Uterus (tissue), 4 donors: ENCODE measurements around the gene CDK15. TPM values are rescaled to one million over a fixed set of nuclear protein-coding genes. Genes with fewer than 3 reads are reported as not detected.
"Not testable (repeated sequence)": the region's sequence is repeated elsewhere in the genome, so short reads cannot be mapped to it uniquely, and the experiment has no call there.

Experiments
- DNase-seq, 2 donors: peaks; one replicate each; pipeline ENCODE4 v3.0.0-alpha.2; 2019 to 2020
- H3K27ac ChIP-seq, 2 donors: fragments of 200-600 bp; sonication (generic); 1 replicate in 1 of 2; 2 replicates in 1 of 2; pipeline ENCODE4 v1.5.1; 2016 to 2018
- H3K27me3 ChIP-seq, 2 donors: fragments of 200-600 bp; sonication (generic); one replicate each; pipeline ENCODE4 v1.5.1; 2018 to 2019; ENCODE audit warnings: control low read depth in 1 of 2
- H3K36me3 ChIP-seq, 2 donors: fragments of 200-600 bp; sonication (generic); one replicate each; pipeline ENCODE4 v1.5.1; 2019; ENCODE audit warnings: control low read depth in 1 of 2
- H3K4me1 ChIP-seq, 2 donors: fragments of 200-600 bp; sonication (generic); one replicate each; pipeline ENCODE4 v1.5.1; 2018 to 2019; ENCODE audit warnings: control low read depth in 1 of 2
- H3K4me3 ChIP-seq, 2 donors: fragments of 200-600 bp; sonication (generic); 1 replicate in 1 of 2; 2 replicates in 1 of 2; pipeline ENCODE4 v1.5.1; 2018 to 2019; ENCODE audit warnings: mild to moderate bottlenecking in 1 of 2
- H3K9me3 ChIP-seq, 2 donors: fragments of 200-600 bp; sonication (generic); one replicate each; pipeline ENCODE4 v1.5.1; 2019; ENCODE audit warnings: control low read depth in 1 of 2
- CTCF ChIP-seq, 4 experiments: fragments of 200-600 bp in 2 of 4; fragments of 450-650 bp in 2 of 4; sonication (generic) in 2 of 4; IDR thresholded peaks; one replicate each; pipeline ENCODE4 v1.5.1; 2016 to 2019; ENCODE audit warnings: antibody characterized with exemption in 4 of 4, mild to moderate bottlenecking in 2 of 4, moderate library complexity in 1 of 4
- POLR2A ChIP-seq, 2 donors: fragments of 450-650 bp; IDR thresholded peaks; one replicate each; pipeline ENCODE4 v1.6.1; 2016; ENCODE audit warnings: antibody characterized with exemption in 2 of 2, mild to moderate bottlenecking in 1 of 2, moderate library complexity in 1 of 2
- intact Hi-C: fragments of 100-400 bp; cut with DNase I; formaldehyde crosslinking; loops from one replicate; pipeline ENCODE4 v1.15.1; 2023; ENCODE audit warnings: low total_unique reads
- total RNA-seq, 4 donors: library from RNA; depleted of rRNA in 3 of 4; stranded (reverse); fragments of >200 nt in 3 of 4; gene quantifications; one replicate each; pipeline versions ENCODE4 v1.1.0 to v1.2.4, GENCODE V29; 2014 to 2023
- donor health status: DM: yes; HTN: yes; CAD: no.

Gene CDK15
- total RNA-seq = 1 to 10 TPM in 1 of 4 donors, under 1 TPM in 2, not detected in 1; 0.55 to 6.9 (median 0.88) TPM

DNA sequence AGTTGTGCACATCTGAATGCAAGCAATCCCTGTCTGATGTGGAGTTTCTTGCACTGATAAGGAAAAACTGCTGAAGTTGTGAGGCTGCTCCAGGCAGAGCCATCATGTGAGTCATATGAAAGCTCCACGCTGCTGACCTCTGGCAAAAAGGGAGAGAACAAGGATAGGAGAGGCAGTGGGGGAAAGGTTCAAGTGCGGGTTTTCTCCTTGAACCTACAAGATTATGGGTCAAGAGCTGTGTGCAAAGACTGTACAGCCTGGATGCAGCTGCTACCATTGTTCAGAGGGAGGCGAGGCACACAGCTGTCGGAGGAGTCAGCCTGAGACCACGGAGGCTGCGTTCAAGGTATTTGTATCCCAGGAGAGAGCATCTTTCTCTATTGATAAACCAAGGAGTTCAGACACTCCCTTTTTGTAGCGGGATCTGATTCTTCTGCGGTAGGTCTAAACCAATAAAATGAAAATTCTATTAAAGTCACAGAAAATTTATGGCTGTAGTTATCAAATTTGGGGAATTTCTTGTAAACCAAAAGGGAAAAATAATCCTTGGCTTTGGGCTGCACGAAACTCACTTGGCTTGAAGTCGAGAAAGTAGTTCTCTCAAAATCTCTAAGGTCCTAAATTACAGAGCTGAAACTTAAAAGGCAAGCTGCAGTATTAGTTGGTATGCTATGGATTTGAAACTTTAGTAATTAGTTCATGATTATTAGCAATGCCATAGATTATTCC is at the start of gene CDK15:
Gene CDK15, plus strand, starts transcription at position 96 of the 729 bp plus-strand sequence. Its CDS starts 128 bp downstream, at position 224.
- Histone ChIP-seq H3K36me3 (no peaks in the 10 kb centered on the region), H3K27me3 (no peaks in the 10 kb centered on the region), H3K27ac (peak within 1 kb of the TSS; percentile 55 to 62), H3K4me1 (no peaks in the 10 kb centered on the region), H3K9me3 (no peaks in the 10 kb centered on the region), H3K4me3 (peak within 1 kb of the TSS in 1 of 2 donors; percentile 15)
- peak in 1 of 2 donors; percentile 19 for DNase-seq
- no peak for TF ChIP-seq CTCF (IDR thresholded peaks at IDR 0.05)
- TF ChIP-seq POLR2A (IDR thresholded peaks at IDR 0.05) = no peak
- intact Hi-C loops = no loop called here

DNA sequence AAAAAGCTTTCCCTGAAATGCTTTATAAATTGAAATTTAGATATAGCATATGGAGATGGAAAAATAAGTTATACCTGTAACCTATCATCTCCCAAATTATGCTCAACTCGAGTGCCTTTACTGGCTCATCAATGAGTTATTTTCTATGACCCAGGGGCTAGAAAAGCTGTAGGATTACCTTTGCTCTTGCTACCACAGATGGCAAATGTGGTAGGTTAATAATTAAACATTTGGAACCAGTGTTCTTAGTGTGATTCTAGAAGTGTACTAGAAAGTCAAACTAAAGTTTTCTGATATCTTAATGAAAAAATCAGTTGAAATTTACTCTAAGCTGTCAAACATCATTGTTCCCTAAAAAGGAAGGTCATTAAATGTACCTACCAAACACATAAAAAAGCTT is 48.1 kb upstream of the CDK15 start:
- intact Hi-C loops = no loop called here
- Histone ChIP-seq H3K4me1 (no peaks in the 10 kb centered on the region), H3K27ac (no peak overlapping the region), H3K27me3 (no peaks in the 10 kb centered on the region), H3K9me3 (no peaks in the 10 kb centered on the region), H3K36me3 (no peaks in the 10 kb centered on the region), H3K4me3 (no peak overlapping the region)
- TF ChIP-seq CTCF (IDR thresholded peaks at IDR 0.05) (no peak), POLR2A (IDR thresholded peaks at IDR 0.05) (no peak)
- DNase-seq = no peak

GRCh38 chr2:201758873-201759272 is 47.5 kb upstream of the CDK15 start:
- H3K9me3 ChIP-seq = no peaks in the 10 kb centered on the region
- no peak overlapping the region for H3K27ac ChIP-seq
- TF ChIP-seq CTCF (IDR thresholded peaks at IDR 0.05) (no peak), POLR2A (IDR thresholded peaks at IDR 0.05) (no peak)
- no peaks in the 10 kb centered on the region for H3K27me3 ChIP-seq
- intact Hi-C loops = no loop called here
- no peak overlapping the region for H3K4me3 ChIP-seq
- H3K4me1 ChIP-seq = no peaks in the 10 kb centered on the region
- no peaks in the 10 kb centered on the region for H3K36me3 ChIP-seq
- DNase-seq = no peak

DNA sequence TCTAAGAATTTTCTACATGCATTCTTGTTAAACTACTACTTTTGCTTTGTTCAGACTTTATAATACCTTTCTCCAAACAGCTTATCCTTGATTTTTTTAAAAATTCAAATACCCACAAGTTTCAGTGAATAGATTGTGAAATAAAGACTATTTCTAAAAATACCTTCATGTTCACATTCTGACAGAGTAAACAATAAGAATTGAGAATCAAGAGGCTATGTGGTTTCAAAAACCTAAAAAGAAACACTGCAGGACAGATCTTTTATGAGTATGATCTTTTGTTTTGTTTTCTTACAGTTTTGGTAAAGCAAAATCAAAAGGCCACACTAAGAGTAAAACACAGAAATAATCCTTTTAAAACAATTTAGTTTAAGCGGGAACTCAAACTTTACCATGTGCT is 46.8 kb upstream of the CDK15 start:
- no peak overlapping the region for H3K27ac ChIP-seq
- H3K4me1 ChIP-seq = no peaks in the 10 kb centered on the region
- H3K36me3 ChIP-seq = no peaks in the 10 kb centered on the region
- DNase-seq = no peak
- TF ChIP-seq POLR2A (IDR thresholded peaks at IDR 0.05) (no peak), CTCF (IDR thresholded peaks at IDR 0.05) (no peak)
- no peaks in the 10 kb centered on the region for H3K27me3 ChIP-seq
- H3K4me3 ChIP-seq = no peak overlapping the region
- intact Hi-C loops = no loop called here
- no peaks in the 10 kb centered on the region for H3K9me3 ChIP-seq

DNA sequence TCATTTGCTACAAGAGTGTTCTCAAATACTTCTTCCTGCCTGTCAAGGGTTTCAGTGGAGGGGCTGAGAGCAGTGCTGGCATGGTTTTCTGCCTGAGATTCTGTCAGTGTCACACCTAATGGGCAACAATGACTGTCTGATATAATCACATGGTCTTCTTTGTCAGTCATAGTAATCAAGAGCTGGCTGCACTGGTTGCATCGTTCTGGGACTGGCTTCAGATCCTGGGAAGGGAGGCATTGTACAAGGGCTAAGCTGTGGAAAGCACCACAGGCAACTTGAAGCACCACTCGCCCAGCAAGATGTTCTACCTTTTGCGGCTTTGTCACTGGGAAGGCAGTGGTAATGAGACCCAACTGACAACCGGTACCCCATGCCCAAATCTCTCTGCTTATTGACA is 45.2 kb upstream of the CDK15 start:
- TF ChIP-seq CTCF (IDR thresholded peaks at IDR 0.05) = no peak
- no peak for TF ChIP-seq POLR2A (IDR thresholded peaks at IDR 0.05)
- H3K4me3 ChIP-seq = no peak overlapping the region
- no peaks in the 10 kb centered on the region for H3K27me3 ChIP-seq
- H3K4me1 ChIP-seq = no peaks in the 10 kb centered on the region
- no peak overlapping the region for H3K27ac ChIP-seq
- intact Hi-C loops = no loop called here
- H3K9me3 ChIP-seq = no peaks in the 10 kb centered on the region
- no peaks in the 10 kb centered on the region for H3K36me3 ChIP-seq
- no peak for DNase-seq

DNA sequence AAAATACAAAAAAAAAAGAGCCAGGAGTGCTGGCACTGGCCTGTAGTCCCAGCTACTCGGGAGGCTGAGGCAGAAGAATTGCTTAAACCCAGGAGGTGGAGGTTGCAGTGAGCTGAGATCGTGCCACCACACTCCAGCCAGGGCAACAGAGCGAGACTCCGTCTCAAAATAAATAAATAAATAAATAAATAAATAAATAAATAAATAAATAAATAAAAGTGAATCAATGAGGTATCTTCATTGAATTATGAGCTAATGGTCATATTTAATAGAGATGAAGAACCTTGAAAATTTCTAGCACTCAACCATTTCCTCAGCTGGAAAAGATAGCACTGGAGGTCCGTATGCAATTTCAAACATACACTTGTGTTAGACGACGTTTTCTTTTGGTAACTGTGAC is 41.9 kb upstream of the CDK15 start:
- intact Hi-C loops, H3K27ac ChIP-seq, H3K4me3 ChIP-seq, H3K36me3 ChIP-seq, DNase-seq, H3K9me3 ChIP-seq, H3K27me3 ChIP-seq, H3K4me1 ChIP-seq: not testable (repeated sequence)
